SK-N-SH treated with all-trans-retinoic acid at 6 μM for 48 hours (cell line): ENCODE measurements around the gene GALT.

Experiments used
- TF ChIP-seq, protein P1 (sequence below): fragments of 250-450 bp; sonication (Bioruptor Pico); IDR thresholded peaks from 2 replicates; pipeline ENCODE4 v1.8.0; 2020; ENCODE audit warnings: mild to moderate bottlenecking, moderate library complexity, borderline replicate concordance
- TF ChIP-seq, protein P2 (sequence below): fragments of 250-450 bp; sonication (Bioruptor Pico); IDR thresholded peaks from 2 replicates; pipeline ENCODE4 v1.5.1; 2021; ENCODE audit warnings: mild to moderate bottlenecking, moderate library complexity

DNA sequence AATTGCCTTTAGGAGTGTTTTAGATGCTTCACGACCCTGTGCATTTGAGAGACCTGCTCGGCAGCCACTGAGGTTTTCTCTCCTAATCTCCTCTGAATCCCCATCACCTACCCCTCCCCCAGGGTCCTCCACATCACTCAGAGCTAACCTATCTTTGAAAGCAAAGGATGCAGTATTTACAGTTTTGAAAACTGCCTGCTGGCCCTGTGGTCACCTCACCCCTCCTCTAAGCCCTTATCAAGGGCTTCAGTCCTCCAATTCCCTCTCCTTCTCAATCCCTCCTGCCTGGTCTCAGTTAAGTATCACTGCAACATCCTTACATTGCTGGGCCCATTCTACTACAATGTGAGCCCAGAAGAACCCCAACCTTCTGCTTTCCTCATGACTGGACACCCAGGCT, 39.1 kb upstream of the GALT start:
- TF ChIP-seq, protein P1, sequence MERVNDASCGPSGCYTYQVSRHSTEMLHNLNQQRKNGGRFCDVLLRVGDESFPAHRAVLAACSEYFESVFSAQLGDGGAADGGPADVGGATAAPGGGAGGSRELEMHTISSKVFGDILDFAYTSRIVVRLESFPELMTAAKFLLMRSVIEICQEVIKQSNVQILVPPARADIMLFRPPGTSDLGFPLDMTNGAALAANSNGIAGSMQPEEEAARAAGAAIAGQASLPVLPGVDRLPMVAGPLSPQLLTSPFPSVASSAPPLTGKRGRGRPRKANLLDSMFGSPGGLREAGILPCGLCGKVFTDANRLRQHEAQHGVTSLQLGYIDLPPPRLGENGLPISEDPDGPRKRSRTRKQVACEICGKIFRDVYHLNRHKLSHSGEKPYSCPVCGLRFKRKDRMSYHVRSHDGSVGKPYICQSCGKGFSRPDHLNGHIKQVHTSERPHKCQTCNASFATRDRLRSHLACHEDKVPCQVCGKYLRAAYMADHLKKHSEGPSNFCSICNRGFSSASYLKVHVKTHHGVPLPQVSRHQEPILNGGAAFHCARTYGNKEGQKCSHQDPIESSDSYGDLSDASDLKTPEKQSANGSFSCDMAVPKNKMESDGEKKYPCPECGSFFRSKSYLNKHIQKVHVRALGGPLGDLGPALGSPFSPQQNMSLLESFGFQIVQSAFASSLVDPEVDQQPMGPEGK, result no peak
- TF ChIP-seq, protein P2, sequence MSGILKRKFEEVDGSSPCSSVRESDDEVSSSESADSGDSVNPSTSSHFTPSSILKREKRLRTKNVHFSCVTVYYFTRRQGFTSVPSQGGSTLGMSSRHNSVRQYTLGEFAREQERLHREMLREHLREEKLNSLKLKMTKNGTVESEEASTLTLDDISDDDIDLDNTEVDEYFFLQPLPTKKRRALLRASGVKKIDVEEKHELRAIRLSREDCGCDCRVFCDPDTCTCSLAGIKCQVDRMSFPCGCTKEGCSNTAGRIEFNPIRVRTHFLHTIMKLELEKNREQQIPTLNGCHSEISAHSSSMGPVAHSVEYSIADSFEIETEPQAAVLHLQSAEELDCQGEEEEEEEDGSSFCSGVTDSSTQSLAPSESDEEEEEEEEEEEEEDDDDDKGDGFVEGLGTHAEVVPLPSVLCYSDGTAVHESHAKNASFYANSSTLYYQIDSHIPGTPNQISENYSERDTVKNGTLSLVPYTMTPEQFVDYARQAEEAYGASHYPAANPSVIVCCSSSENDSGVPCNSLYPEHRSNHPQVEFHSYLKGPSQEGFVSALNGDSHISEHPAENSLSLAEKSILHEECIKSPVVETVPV, result no peak
